ENCODE results near the gene UBAC2. TPM values are rescaled to one million over a fixed set of nuclear protein-coding genes. Genes with fewer than 3 reads are reported as not detected.

Gene UBAC2
- total and polyA plus RNA-seq, 2 of the 8 experiments (the other 6 are each of a cell fraction or from before 2014, with no cell fraction given), result 75.9 to 76.9 TPM

GRCh38 chr13:99282264-99283231 lies 81.9 kb downstream of the UBAC2 start:
- ChIA-PET POLR2A (ENCODE audit: partially characterized antibody) (no interaction called here), CTCF (ENCODE audit: partially characterized antibody) (interaction anchor here (0.9 to 2.1 kb wide), 4 partner anchors 11 to 42 kb away, joined by 3 to 7 read pairs (median 4); no protein-coding TSS in a partner anchor)
- H3K79me2 ChIP-seq (ENCODE audit: control insufficient read depth in 1 of 2, insufficient read depth in 2 of 2, low read length in 2 of 2), result 0 out of 4 replicates have a peak, but pooled peaks cover 0 to 4% of the 10 kb centered on the region in 2 experiments
- H4K8ac ChIP-seq (ENCODE audit: extremely low read depth, insufficient read depth, low read length), result no peak overlapping the region
- no peak overlapping the region for H3K4me3 ChIP-seq (ENCODE audit: extremely low read depth in 1 of 4, insufficient read depth in 2 of 4, low read depth in 3 of 4, low read length in 4 of 4)
- H2BK5ac ChIP-seq (ENCODE audit: low read depth, low read length), result no peak overlapping the region
- H2AFZ ChIP-seq (ENCODE audit: low read length), result no peak overlapping the region
- no peak overlapping the region for H2BK120ac ChIP-seq (replicated peaks; ENCODE audit: low read depth, low read length)
- no peak overlapping the region for H3K4me2 ChIP-seq (ENCODE audit: insufficient read depth in 1 of 2, low read depth in 2 of 2, low read length in 2 of 2)
- H3K27me3 ChIP-seq (replicated peaks in 1 of 4; ENCODE audit: control insufficient read depth in 3 of 4, extremely low read depth in 1 of 4, insufficient read depth in 3 of 4, low read length in 3 of 4), result no peaks in the 10 kb centered on the region
- H3K9me3 ChIP-seq (ENCODE audit: insufficient read depth in 2 of 2, low read depth in 1 of 2, low read length in 1 of 2), result no peaks in the 10 kb centered on the region
- no peak for DNase-seq (ENCODE audit: low read depth in 1 of 2, low spot score in 2 of 2)
- H3K9ac ChIP-seq (replicated peaks in 1 of 4; ENCODE audit: extremely low read depth in 1 of 4, low read depth in 3 of 4, low read length in 3 of 4), result no peak overlapping the region
- no peak overlapping the region for H3K18ac ChIP-seq (ENCODE audit: extremely low read depth, low read length)
- H3K4ac ChIP-seq (replicated peaks; ENCODE audit: insufficient read length, low read depth, low read length), result no peak overlapping the region
- no peaks in the 10 kb centered on the region; a peak in 1 of 8 replicates for H3K36me3 ChIP-seq (ENCODE audit: control insufficient read depth in 2 of 4, insufficient read depth in 4 of 4, low read length in 3 of 4)
- H2BK15ac ChIP-seq (ENCODE audit: low read length), result no peak overlapping the region
- no peak overlapping the region for H3K23ac ChIP-seq (ENCODE audit: insufficient read length)
- no peak overlapping the region for H2AK5ac ChIP-seq (ENCODE audit: low read depth, low read length)
- no peak overlapping the region for H3K56ac ChIP-seq (replicated peaks; ENCODE audit: insufficient read length, low read depth, low read length)
- H3K27ac ChIP-seq (ENCODE audit: low read depth, low read length), result no peak overlapping the region
- H3K23me2 ChIP-seq (ENCODE audit: low read depth, low read length), result no peaks in the 10 kb centered on the region
- peaks cover 0 to 6% (median 0%) of the 10 kb centered on the region in 4 experiments; a peak in 2 of 7 replicates for H3K4me1 ChIP-seq (replicated peaks in 1 of 4; ENCODE audit: control insufficient read depth in 3 of 4, insufficient read depth in 4 of 4, low read length in 3 of 4)
- H3K14ac ChIP-seq (ENCODE audit: insufficient read length), result no peak overlapping the region
- WGBS, 2 experiments (ENCODE audit: extremely low coverage in 1 of 2, insufficient coverage in 1 of 2, insufficient read length in 1 of 2, insufficient replicate concordance in 2 of 2, low coverage in 1 of 2, low lambda C conversion rate in 2 of 2, missing lambda C conversion rate in 1 of 2), result 90% methylated on average over 1 of the region's 1 CpG; no CpG with 5 or more reads in 1 of the 2 experiments
- FAIRE-seq, result no peak
- no peak overlapping the region for H4K5ac ChIP-seq (ENCODE audit: insufficient read length, low read depth, low read length)
- H4K91ac ChIP-seq (replicated peaks; ENCODE audit: insufficient read length, low read length), result no peak overlapping the region
- H2BK20ac ChIP-seq (ENCODE audit: low read length), result no peak overlapping the region
- H3K79me1 ChIP-seq (ENCODE audit: low read depth, low read length), result no peaks in the 10 kb centered on the region; the same call in 1 of the 2 replicates
- H4K20me1 ChIP-seq (replicated peaks in 1 of 2; ENCODE audit: control insufficient read depth in 1 of 2, insufficient read depth in 2 of 2, low read length in 2 of 2), result peaks cover 7% of the 10 kb centered on the region in 2 experiments
- no peak overlapping the region for H2BK12ac ChIP-seq (ENCODE audit: low read depth, low read length)
- TF ChIP-seq CHD1 (IDR thresholded peaks at IDR 0.05; ENCODE audit: low read depth, low read length) (no peak), CREB1 (IDR thresholded peaks at IDR 0.05) (no peak), ATF2 (IDR thresholded peaks at IDR 0.05; ENCODE audit: low read length) (no peak), CTCF (IDR thresholded peaks at IDR 0.05; ENCODE audit: control extremely low read depth in 1 of 3, insufficient read depth in 1 of 3, low read depth in 1 of 3, low read length in 3 of 3) (no peak), EZH2 (IDR thresholded peaks at IDR 0.05; ENCODE audit: low read depth, low read length, severe bottlenecking) (no peak), ASH2L (IDR thresholded peaks at IDR 0.05; ENCODE audit: low read length) (no peak), NANOG (IDR thresholded peaks at IDR 0.05; ENCODE audit: insufficient read depth, low read depth, low read length, poor library complexity, severe bottlenecking) (no peak)
